ENCODE results near the gene E2F8. TPM values are rescaled to one million over a fixed set of nuclear protein-coding genes. Genes with fewer than 3 reads are reported as not detected.

E2F8 gene
- total RNA-seq, 1 experiment from 2014 or later, result 19.5 TPM

GRCh38 chr11:19251577-19251976 lies 10.8 kb upstream of the E2F8 start:
- POLR2A ChIA-PET (ENCODE audit: low non-redundant PET), result no interaction called here
- intact Hi-C loops (cut with micrococcal nuclease; ENCODE audit: unreplicated experiment), result no loop called here

GRCh38 chr11:19246816-19247215 lies 6.1 kb upstream of the E2F8 start:
- no TSS peak for BruUV-seq (replicated peaks)
- H3K4me1 ChIP-seq (ENCODE audit: insufficient read depth, low read length, poor library complexity, severe bottlenecking), result no peaks in the 10 kb centered on the region
- H3K4me3 ChIP-seq (ENCODE audit: low read depth, low read length, poor library complexity, severe bottlenecking), result no peak overlapping the region
- no peaks in the 10 kb centered on the region for H3K36me3 ChIP-seq (ENCODE audit: insufficient read depth, low read length, poor library complexity, severe bottlenecking)
- TF ChIP-seq CTCF (conservative IDR thresholded peaks at IDR 0.05; ENCODE audit: low read depth, low read length) (no peak), EZH2 (IDR thresholded peaks at IDR 0.05; ENCODE audit: borderline replicate concordance, low read depth, low read length, poor library complexity, severe bottlenecking) (no peak)
- no peaks in the 10 kb centered on the region for H3K9me3 ChIP-seq (ENCODE audit: low read depth, low read length, poor library complexity, severe bottlenecking)
- intact Hi-C loops (cut with micrococcal nuclease; ENCODE audit: unreplicated experiment), result no loop called here
- CTCF ChIA-PET, result no interaction called here
- no peaks in the 10 kb centered on the region for H3K27me3 ChIP-seq (replicated peaks; ENCODE audit: insufficient read depth, low read depth, low read length, poor library complexity)
- no peak overlapping the region for H3K27ac ChIP-seq (ENCODE audit: low read depth, low read length, poor library complexity, severe bottlenecking)
- DNase-seq (ENCODE audit: low spot score), result no peak
- POLR2A ChIA-PET (ENCODE audit: low non-redundant PET), result no interaction called here

More at GRCh38 chr11:19251577-19251976, 10.8 kb upstream of the E2F8 start:
- Histone ChIP-seq H3K4me1 (ENCODE audit: insufficient read depth, low read length, poor library complexity, severe bottlenecking) (no peaks in the 10 kb centered on the region), H3K9me3 (ENCODE audit: low read depth, low read length, poor library complexity, severe bottlenecking) (no peaks in the 10 kb centered on the region), H3K27me3 (replicated peaks; ENCODE audit: insufficient read depth, low read depth, low read length, poor library complexity) (no peaks in the 10 kb centered on the region), H3K27ac (ENCODE audit: low read depth, low read length, poor library complexity, severe bottlenecking) (no peak overlapping the region), H3K36me3 (ENCODE audit: insufficient read depth, low read length, poor library complexity, severe bottlenecking) (no peaks in the 10 kb centered on the region), H3K4me3 (ENCODE audit: low read depth, low read length, poor library complexity, severe bottlenecking) (no peak overlapping the region)
- CTCF ChIA-PET, result no interaction called here
- DNase-seq (ENCODE audit: low spot score), result no peak
- BruUV-seq (replicated peaks), result no TSS peak
- TF ChIP-seq CTCF (conservative IDR thresholded peaks at IDR 0.05; ENCODE audit: low read depth, low read length) (no peak), EZH2 (IDR thresholded peaks at IDR 0.05; ENCODE audit: borderline replicate concordance, low read depth, low read length, poor library complexity, severe bottlenecking) (no peak)

GRCh38 chr11:19245351-19245750 lies 4.6 kb upstream of the E2F8 start:
- no peaks in the 10 kb centered on the region for H3K27me3 ChIP-seq (replicated peaks; ENCODE audit: insufficient read depth, low read depth, low read length, poor library complexity)
- no peaks in the 10 kb centered on the region for H3K9me3 ChIP-seq (ENCODE audit: low read depth, low read length, poor library complexity, severe bottlenecking)
- intact Hi-C loops (cut with micrococcal nuclease; ENCODE audit: unreplicated experiment), result no loop called here
- H3K4me3 ChIP-seq (ENCODE audit: low read depth, low read length, poor library complexity, severe bottlenecking), result no peak overlapping the region
- CTCF ChIA-PET, result no interaction called here
- POLR2A ChIA-PET (ENCODE audit: low non-redundant PET), result no interaction called here
- no peak overlapping the region for H3K27ac ChIP-seq (ENCODE audit: low read depth, low read length, poor library complexity, severe bottlenecking)
- DNase-seq (ENCODE audit: low spot score), result no peak
- no peaks in the 10 kb centered on the region for H3K4me1 ChIP-seq (ENCODE audit: insufficient read depth, low read length, poor library complexity, severe bottlenecking)
- no peaks in the 10 kb centered on the region for H3K36me3 ChIP-seq (ENCODE audit: insufficient read depth, low read length, poor library complexity, severe bottlenecking)
- TF ChIP-seq CTCF (conservative IDR thresholded peaks at IDR 0.05; ENCODE audit: low read depth, low read length) (no peak), EZH2 (IDR thresholded peaks at IDR 0.05; ENCODE audit: borderline replicate concordance, low read depth, low read length, poor library complexity, severe bottlenecking) (no peak)
- BruUV-seq (replicated peaks), result no TSS peak

Data from A673 (cell line).